ENCODE data around the gene ZNF580. TPM values are rescaled to one million over a fixed set of nuclear protein-coding genes. Genes with fewer than 3 reads are reported as not detected.

Gene ZNF580
- total RNA-seq, 5 donors from 2014 or later (not counting 1 experiment from before 2014, with no cell fraction given): 44.6 to 116 (median 94.2) TPM

- Mint-ChIP-seq H3K36me3 (peaks cover 19% of the 10 kb centered on the region), H3K4me1 (peaks cover 28 to 35% (median 32%) of the 10 kb centered on the region in 3 donors), H3K9me3 (no peaks in the 10 kb centered on the region), H3K27ac (no peak overlapping the region), H3K27me3 (no peaks in the 10 kb centered on the region), H3K4me3 (no peak overlapping the region)
- no peak for DNase-seq
- no peak for ATAC-seq (replicated peaks in 1 of 4)
- H3K9me3 ChIP-seq: no peaks in the 10 kb centered on the region
- 98% methylated on average over 73 of the region's 98 CpGs for WGBS (ENCODE audit: insufficient coverage)
- peaks cover 5 to 27% of the 10 kb centered on the region in 2 donors for H3K36me3 ChIP-seq (ENCODE audit: control insufficient read depth in 2 of 2, extremely low read depth in 1 of 2, insufficient read depth in 1 of 2, low read length in 1 of 2)
- ChIA-PET POLR2A (no interaction called here), CTCF (no interaction called here)
- no peak overlapping the region for H3K27ac ChIP-seq (ENCODE audit: low read length)
- no peaks in the 10 kb centered on the region for H3K27me3 ChIP-seq (replicated peaks in 1 of 2; ENCODE audit: control insufficient read depth in 2 of 2, extremely low read depth in 1 of 2, insufficient read depth in 2 of 2, low read length in 1 of 2)
- peaks cover 0 to 10% of the 10 kb centered on the region in 2 experiments for H3K4me1 ChIP-seq (ENCODE audit: control insufficient read depth in 1 of 2, extremely low read depth in 1 of 2, insufficient read depth in 2 of 2, low read length in 2 of 2)
- no peak overlapping the region for H3K4me3 ChIP-seq (ENCODE audit: control insufficient read depth in 1 of 2, extremely low read depth in 1 of 2, low read length in 1 of 2)
Measured at GRCh38 chr19:55614711-55615542, 25.9 kb upstream of the ZNF580 start.

- Histone ChIP-seq H3K4me1 (ENCODE audit: control insufficient read depth in 1 of 2, extremely low read depth in 1 of 2, insufficient read depth in 2 of 2, low read length in 2 of 2) (peaks cover 4 to 11% of the 10 kb centered on the region in 2 experiments), H3K27ac (ENCODE audit: low read length) (no peak overlapping the region), H3K27me3 (replicated peaks in 1 of 2; ENCODE audit: control insufficient read depth in 2 of 2, extremely low read depth in 1 of 2, insufficient read depth in 2 of 2, low read length in 1 of 2) (no peaks in the 10 kb centered on the region), H3K4me3 (ENCODE audit: control insufficient read depth in 1 of 2, extremely low read depth in 1 of 2, low read length in 1 of 2) (no peak overlapping the region), H3K9me3 (no peaks in the 10 kb centered on the region), H3K36me3 (ENCODE audit: control insufficient read depth in 2 of 2, extremely low read depth in 1 of 2, insufficient read depth in 1 of 2, low read length in 1 of 2) (peaks cover 5 to 21% of the 10 kb centered on the region in 2 donors)
- Mint-ChIP-seq H3K9me3 (no peaks in the 10 kb centered on the region), H3K4me3 (no peak overlapping the region), H3K4me1 (peaks cover 29 to 35% (median 35%) of the 10 kb centered on the region in 3 donors), H3K36me3 (peaks cover 18% of the 10 kb centered on the region), H3K27ac (no peak overlapping the region), H3K27me3 (no peaks in the 10 kb centered on the region)
- WGBS (ENCODE audit: insufficient coverage): 97% methylated on average over 83 of the region's 88 CpGs
- DNase-seq (no peak), ATAC-seq (replicated peaks in 1 of 4) (no peak)
- ChIA-PET CTCF (no interaction called here), POLR2A (no interaction called here)
Measured at GRCh38 chr19:55615543-55616394, 25.0 kb upstream of the ZNF580 start.

- 99% methylated on average over 38 of the region's 38 CpGs for WGBS (ENCODE audit: insufficient coverage)
- CTCF ChIA-PET: no interaction called here
- DNase-seq: no peak
Measured at GRCh38 chr19:55616395-55616875, 24.4 kb upstream of the ZNF580 start.

DNA sequence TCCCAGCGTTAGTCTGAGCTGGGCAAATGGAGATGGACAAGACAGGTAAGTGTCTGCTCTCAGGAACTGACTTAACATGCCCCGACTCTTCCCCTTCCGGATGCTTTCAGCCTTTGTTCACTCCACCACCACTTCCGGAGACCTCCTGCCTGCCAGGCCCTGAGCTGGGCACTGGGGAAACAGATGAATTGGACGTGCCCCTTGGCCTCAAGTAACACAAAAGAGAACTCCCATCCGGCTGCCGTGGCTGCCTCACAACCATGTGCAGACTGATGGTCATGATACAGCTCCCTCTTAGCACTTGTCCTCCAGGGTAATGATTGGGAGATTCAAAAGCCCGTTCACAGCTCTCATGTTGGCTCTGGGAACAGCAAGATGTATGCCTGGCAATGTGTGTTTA lies 23.4 kb upstream of the ZNF580 start:
- Mint-ChIP-seq H3K36me3 (peaks cover 17% of the 10 kb centered on the region), H3K9me3 (no peaks in the 10 kb centered on the region), H3K27me3 (no peaks in the 10 kb centered on the region), H3K4me1 (peaks cover 25 to 27% (median 26%) of the 10 kb centered on the region in 3 donors), H3K27ac (no peak overlapping the region), H3K4me3 (no peak overlapping the region)
- no peaks in the 10 kb centered on the region for H3K27me3 ChIP-seq (replicated peaks in 1 of 2; ENCODE audit: control insufficient read depth in 2 of 2, extremely low read depth in 1 of 2, insufficient read depth in 2 of 2, low read length in 1 of 2)
- no peak for ATAC-seq (replicated peaks in 1 of 4)
- no peaks in the 10 kb centered on the region for H3K9me3 ChIP-seq
- peaks cover 9 to 12% of the 10 kb centered on the region in 2 experiments for H3K4me1 ChIP-seq (ENCODE audit: control insufficient read depth in 1 of 2, extremely low read depth in 1 of 2, insufficient read depth in 2 of 2, low read length in 2 of 2)
- CTCF ChIA-PET: no interaction called here
- no peak overlapping the region for H3K4me3 ChIP-seq (ENCODE audit: control insufficient read depth in 1 of 2, extremely low read depth in 1 of 2, low read length in 1 of 2)
- no peak overlapping the region for H3K27ac ChIP-seq (ENCODE audit: low read length)
- H3K36me3 ChIP-seq (ENCODE audit: control insufficient read depth in 2 of 2, extremely low read depth in 1 of 2, insufficient read depth in 1 of 2, low read length in 1 of 2): peaks cover 8 to 21% of the 10 kb centered on the region in 2 donors
- WGBS (ENCODE audit: insufficient coverage): 90% methylated on average over 2 of the region's 8 CpGs
- DNase-seq: no peak
- POLR2A ChIA-PET: no interaction called here

More at GRCh38 chr19:55616395-55616875, 24.4 kb upstream of the ZNF580 start:
- peaks cover 5 to 21% of the 10 kb centered on the region in 2 donors for H3K36me3 ChIP-seq (ENCODE audit: control insufficient read depth in 2 of 2, extremely low read depth in 1 of 2, insufficient read depth in 1 of 2, low read length in 1 of 2)
- Mint-ChIP-seq H3K36me3 (peaks cover 18% of the 10 kb centered on the region), H3K27me3 (no peaks in the 10 kb centered on the region), H3K27ac (no peak overlapping the region), H3K9me3 (no peaks in the 10 kb centered on the region), H3K4me3 (no peak overlapping the region), H3K4me1 (peaks cover 31 to 35% (median 35%) of the 10 kb centered on the region in 3 donors)
- no peak overlapping the region for H3K4me3 ChIP-seq (ENCODE audit: control insufficient read depth in 1 of 2, extremely low read depth in 1 of 2, low read length in 1 of 2)
- no peak overlapping the region for H3K27ac ChIP-seq (ENCODE audit: low read length)
- no peaks in the 10 kb centered on the region for H3K9me3 ChIP-seq
- ATAC-seq (replicated peaks in 1 of 4): no peak
- peaks cover 9 to 17% of the 10 kb centered on the region in 2 experiments for H3K4me1 ChIP-seq (ENCODE audit: control insufficient read depth in 1 of 2, extremely low read depth in 1 of 2, insufficient read depth in 2 of 2, low read length in 2 of 2)
- POLR2A ChIA-PET: no interaction called here
- no peaks in the 10 kb centered on the region for H3K27me3 ChIP-seq (replicated peaks in 1 of 2; ENCODE audit: control insufficient read depth in 2 of 2, extremely low read depth in 1 of 2, insufficient read depth in 2 of 2, low read length in 1 of 2)

- H3K9me3 ChIP-seq: no peaks in the 10 kb centered on the region
- CTCF ChIA-PET: interaction anchor here (0.6 to 0.7 kb wide), 2 partner anchors 10 to 486 kb away, joined by 3 to 6 read pairs; no protein-coding TSS in a partner anchor
- H3K4me3 ChIP-seq (ENCODE audit: control insufficient read depth in 1 of 2, extremely low read depth in 1 of 2, low read length in 1 of 2): no peak overlapping the region
- H3K27ac ChIP-seq (ENCODE audit: low read length): no peak overlapping the region
- ATAC-seq (replicated peaks in 1 of 4) (no peak), DNase-seq (no peak)
- peaks cover 9 to 12% of the 10 kb centered on the region in 2 experiments for H3K4me1 ChIP-seq (ENCODE audit: control insufficient read depth in 1 of 2, extremely low read depth in 1 of 2, insufficient read depth in 2 of 2, low read length in 2 of 2)
- no peaks in the 10 kb centered on the region for H3K27me3 ChIP-seq (replicated peaks in 1 of 2; ENCODE audit: control insufficient read depth in 2 of 2, extremely low read depth in 1 of 2, insufficient read depth in 2 of 2, low read length in 1 of 2)
- H3K4me3 Mint-ChIP-seq: no peak overlapping the region
- POLR2A ChIA-PET: no interaction called here
- H3K36me3 ChIP-seq (ENCODE audit: control insufficient read depth in 2 of 2, extremely low read depth in 1 of 2, insufficient read depth in 1 of 2, low read length in 1 of 2): peaks cover 8 to 21% of the 10 kb centered on the region in 2 donors
- peaks cover 12% of the 10 kb centered on the region for H3K36me3 Mint-ChIP-seq
- H3K27me3 Mint-ChIP-seq: no peaks in the 10 kb centered on the region
- H3K27ac Mint-ChIP-seq: no peak overlapping the region
- 100% methylated on average over 2 of the region's 7 CpGs for WGBS (ENCODE audit: insufficient coverage)
- no peaks in the 10 kb centered on the region for H3K9me3 Mint-ChIP-seq
- H3K4me1 Mint-ChIP-seq: peaks cover 17 to 24% (median 23%) of the 10 kb centered on the region in 3 donors
Measured at GRCh38 chr19:55618426-55618825, 22.4 kb upstream of the ZNF580 start.

GRCh38 chr19:55619286-55619685 lies 21.5 kb upstream of the ZNF580 start:
- 91% methylated on average over 3 of the region's 3 CpGs for WGBS (ENCODE audit: insufficient coverage)
- Mint-ChIP-seq H3K9me3 (no peaks in the 10 kb centered on the region), H3K4me1 (peaks cover 25 to 30% (median 30%) of the 10 kb centered on the region in 3 donors), H3K4me3 (no peak overlapping the region), H3K27ac (peak overlapping the region in 1 of 2 donors; percentile 24), H3K36me3 (peaks cover 13% of the 10 kb centered on the region), H3K27me3 (no peaks in the 10 kb centered on the region)
- Histone ChIP-seq H3K4me1 (ENCODE audit: control insufficient read depth in 1 of 2, extremely low read depth in 1 of 2, insufficient read depth in 2 of 2, low read length in 2 of 2) (peaks cover 9 to 16% of the 10 kb centered on the region in 2 experiments), H3K9me3 (no peaks in the 10 kb centered on the region), H3K27ac (ENCODE audit: low read length) (no peak overlapping the region), H3K27me3 (replicated peaks in 1 of 2; ENCODE audit: control insufficient read depth in 2 of 2, extremely low read depth in 1 of 2, insufficient read depth in 2 of 2, low read length in 1 of 2) (no peaks in the 10 kb centered on the region), H3K36me3 (ENCODE audit: control insufficient read depth in 2 of 2, extremely low read depth in 1 of 2, insufficient read depth in 1 of 2, low read length in 1 of 2) (peaks cover 8 to 19% of the 10 kb centered on the region in 2 donors), H3K4me3 (ENCODE audit: control insufficient read depth in 1 of 2, extremely low read depth in 1 of 2, low read length in 1 of 2) (no peak overlapping the region)
- no peak for ATAC-seq (replicated peaks in 1 of 4)
- no peak for DNase-seq
- CTCF ChIA-PET: no interaction called here
- POLR2A ChIA-PET: no interaction called here

Data from T-cell (primary cell).